ENCODE data around the gene PTCD1. TPM values are rescaled to one million over a fixed set of nuclear protein-coding genes. Genes with fewer than 3 reads are reported as not detected.
"Not testable (repeated sequence)": the region's sequence is repeated elsewhere in the genome, so short reads cannot be mapped to it uniquely, and the experiment has no call there.

PTCD1 gene
- total RNA-seq, 1 donor from 2014 or later: 6.8 TPM

GRCh38 chr7:99448855-99449254 is 10.3 kb upstream of the PTCD1 start:
- DNase-seq: no peak

- no peak for DNase-seq
These were observed 9.3 kb upstream of the PTCD1 start for GRCh38 chr7:99447943-99448342.

DNA sequence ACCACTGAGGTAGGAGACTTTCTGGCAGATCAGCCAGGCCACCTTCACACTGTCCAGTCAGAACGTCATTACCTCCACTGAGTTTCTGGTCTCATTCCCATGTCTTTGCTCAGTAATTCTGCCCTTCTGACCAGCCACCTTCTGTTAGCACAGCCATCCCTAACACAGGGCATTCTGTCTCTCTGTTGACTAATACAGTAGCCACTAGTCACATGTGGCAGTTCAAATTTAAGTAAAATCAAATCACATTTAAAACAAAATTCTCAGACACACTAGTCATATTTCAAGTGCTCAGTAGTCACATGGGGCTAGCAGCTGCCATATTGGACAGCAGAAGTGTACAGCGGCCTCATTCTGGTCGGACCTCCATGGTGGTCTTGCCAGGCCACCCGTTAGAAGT is 7.5 kb upstream of the PTCD1 start:
- DNase-seq: no peak

DNA sequence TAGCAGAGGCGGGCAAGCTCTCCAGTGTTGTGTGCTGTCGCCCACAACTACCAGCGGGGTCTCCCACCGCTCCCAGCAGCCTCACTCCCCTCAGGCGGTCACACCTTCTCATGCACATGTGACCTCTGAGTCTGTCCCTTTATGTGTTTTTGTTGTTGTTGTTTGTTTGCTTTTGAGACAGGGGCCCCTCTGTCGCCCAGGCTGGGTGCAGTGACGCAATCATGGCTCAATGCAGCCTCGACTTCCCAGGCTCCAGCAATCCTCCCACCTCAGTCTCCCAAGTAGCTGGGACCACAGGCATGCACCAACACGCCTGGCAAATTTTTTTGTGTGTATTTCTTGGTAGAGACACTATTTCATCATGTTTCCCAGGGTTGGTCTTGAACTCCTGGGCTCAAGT is 1.6 kb upstream of the PTCD1 start:
- DNase-seq: no peak

DNA sequence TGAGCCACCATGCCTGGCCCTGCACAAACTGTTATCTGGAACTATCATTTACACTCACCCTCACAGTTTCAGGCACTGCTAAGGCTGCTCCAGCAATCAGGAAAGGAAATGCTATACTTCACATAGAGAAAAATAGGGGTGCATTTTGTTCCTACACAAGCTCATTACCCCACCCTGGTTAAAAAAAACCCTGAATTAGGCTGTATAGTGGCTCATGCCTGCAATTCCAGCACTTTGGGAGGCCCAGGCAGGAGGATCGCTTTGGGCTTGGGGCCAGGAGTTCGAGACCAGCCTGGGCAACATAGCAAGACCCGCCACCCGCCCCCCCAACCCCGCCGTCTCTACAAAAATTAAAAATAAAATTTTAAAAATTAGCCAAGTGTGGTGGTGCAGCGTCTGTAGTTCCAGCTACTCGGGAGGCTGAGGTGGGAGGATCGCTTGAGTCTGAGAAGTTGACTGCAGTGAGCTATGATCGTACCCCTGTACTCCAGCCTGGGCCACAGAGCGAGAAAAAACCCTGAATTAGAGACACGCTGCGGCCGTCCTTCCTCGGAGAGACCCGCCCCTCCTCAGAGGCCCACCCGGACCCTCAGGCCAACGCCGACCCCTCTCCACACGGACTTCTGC is 539 bp downstream of the PTCD1 start:
- DNase-seq: no peak

DNA sequence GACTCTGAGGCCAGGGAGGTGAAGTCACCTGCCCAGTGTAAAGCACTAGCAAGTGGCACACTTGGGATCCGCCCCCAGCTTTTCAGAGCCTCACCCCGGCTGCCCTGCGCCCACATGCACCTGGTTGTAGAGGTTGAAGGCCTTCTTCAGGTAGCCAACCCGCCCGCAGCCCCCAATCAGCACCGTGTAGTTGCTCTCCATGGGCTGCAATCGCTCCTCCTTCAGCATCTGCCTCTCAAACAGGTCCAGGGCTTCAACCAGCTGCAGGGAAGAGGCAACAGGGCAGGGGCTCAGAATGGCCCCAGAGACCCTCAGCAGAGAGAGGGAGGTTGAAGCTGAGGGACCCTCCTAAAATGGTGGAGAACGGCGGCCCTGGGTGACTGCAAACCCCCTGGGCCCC is 5.4 kb downstream of the PTCD1 start:
- DNase-seq: no peak

DNA sequence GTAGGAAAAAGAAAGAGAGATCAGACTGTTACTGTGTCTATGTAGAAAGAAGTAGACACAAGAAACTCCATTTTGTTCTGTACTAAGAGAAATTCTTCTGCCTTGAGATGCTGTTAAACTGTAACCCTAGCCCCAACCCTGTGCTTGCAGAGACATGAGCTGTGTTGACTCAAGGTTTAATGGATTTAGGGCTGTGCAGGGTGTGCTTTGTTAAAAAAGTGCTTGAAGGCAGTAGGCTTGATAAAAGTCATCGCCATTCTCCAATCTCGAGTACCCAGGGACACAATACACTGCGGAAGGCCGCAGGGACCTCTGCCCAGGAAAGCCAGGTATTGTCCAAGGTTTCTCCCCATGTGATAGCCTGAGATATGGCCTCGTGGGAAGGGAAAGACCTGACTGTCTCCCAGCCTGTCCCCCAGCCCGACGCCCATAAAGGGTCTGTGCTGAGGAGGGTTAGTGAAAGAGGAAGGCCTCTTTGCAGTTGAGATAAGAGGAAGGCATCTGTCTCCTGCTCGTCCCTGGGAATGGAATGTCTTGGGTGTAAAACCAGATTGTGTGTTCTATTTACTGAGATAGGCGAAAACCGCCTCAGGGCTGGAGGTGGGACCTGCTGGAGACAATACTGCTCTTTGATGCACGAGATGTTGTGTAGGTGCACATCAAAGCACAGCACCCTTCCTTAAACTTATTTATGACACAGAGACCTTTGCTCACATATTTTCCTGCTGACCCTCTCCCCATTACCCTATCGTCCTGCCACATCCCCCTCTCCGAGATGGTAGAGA is 6.7 kb downstream of the PTCD1 start:
- DNase-seq: not testable (repeated sequence)

DNA sequence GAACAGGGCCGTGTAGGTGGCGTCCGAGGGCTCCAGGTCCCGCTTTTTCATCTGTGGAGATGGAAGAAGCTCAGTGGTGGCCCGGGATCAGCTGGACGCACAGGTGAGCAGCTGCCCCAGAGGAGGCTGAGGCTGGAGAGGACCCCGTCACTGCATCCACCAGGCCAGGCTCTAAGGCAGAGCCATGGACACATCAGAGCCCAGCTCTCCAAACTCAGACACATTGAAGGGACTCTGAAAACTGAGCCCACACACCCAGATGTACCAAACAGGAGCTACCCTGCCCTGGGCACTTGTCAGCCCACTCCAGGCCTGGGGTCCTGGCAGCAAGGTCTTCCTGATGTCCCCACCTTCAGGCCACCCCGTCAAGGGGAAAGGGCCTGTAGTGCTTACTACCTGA is 8.8 kb downstream of the PTCD1 start:
- no peak for DNase-seq

GRCh38 chr7:99428972-99429566 is 9.5 kb downstream of the PTCD1 start:
- no peak for DNase-seq

- DNase-seq: no peak
These were observed 13.5 kb downstream of the PTCD1 start for GRCh38 chr7:99424932-99425730.

- DNase-seq: no peak
These were observed 16.0 kb downstream of the PTCD1 start for GRCh38 chr7:99422625-99423024.

DNA sequence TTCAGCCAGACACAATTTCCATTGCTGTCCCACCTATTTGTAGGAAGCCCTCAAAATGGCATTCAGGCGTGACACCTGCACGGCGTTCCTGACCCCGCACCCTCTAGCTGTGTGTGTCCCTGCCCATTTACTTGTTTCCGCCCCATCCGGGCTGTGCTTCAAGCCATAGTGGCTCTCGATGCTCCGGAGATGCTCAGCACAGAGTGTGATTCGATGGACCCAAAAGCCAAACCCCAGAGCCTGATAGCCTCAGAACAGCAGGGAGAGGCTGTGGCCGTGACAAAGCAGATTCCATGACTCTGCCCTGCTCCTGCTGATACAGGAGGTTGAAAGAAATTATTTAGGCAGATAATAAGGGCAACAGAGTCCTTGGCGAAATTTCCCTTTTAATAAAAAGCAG is 16.4 kb downstream of the PTCD1 start:
- DNase-seq: no peak

DNA sequence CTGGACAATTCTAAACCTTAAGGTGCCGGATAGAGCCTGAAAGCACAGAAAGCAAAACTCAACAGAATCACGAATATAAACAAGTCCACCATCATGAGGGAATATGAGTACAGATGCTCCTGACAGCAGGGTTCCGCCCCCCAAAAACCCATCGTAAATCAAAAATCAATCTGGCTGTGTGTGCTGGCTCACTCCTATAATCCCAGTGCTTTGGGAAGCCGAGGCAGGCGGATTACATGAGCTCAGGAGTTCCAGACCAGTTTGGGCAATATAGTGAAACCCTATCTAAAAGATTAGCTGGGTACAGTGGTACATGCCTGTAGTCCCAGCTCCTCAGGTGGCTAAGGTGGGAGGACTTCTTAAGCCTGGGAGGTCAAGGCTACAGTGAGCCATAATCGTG is 17.6 kb downstream of the PTCD1 start:
- no peak for DNase-seq

DNA sequence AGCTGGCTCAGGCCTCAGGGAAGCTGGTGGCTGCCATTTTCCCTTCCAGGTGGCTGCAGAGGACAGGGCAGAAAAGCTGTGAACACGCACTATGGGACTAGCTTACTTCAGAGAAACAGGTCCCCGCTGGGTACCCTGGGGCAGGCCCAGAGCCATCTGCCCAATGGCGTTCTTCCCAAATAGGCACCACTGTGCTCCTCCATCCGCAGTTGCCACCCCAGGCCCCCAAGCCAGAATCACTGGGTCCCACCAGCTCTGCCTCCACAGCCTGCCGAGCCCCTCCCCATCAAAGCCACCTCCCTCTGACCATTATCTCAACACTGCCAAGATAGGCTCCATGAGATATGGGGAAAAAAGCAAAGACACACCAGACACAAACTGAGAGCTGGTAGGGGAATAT is 18.4 kb downstream of the PTCD1 start:
- no peak for DNase-seq

GRCh38 chr7:99419323-99420021 is 19.1 kb downstream of the PTCD1 start:
- DNase-seq: no peak

DNA sequence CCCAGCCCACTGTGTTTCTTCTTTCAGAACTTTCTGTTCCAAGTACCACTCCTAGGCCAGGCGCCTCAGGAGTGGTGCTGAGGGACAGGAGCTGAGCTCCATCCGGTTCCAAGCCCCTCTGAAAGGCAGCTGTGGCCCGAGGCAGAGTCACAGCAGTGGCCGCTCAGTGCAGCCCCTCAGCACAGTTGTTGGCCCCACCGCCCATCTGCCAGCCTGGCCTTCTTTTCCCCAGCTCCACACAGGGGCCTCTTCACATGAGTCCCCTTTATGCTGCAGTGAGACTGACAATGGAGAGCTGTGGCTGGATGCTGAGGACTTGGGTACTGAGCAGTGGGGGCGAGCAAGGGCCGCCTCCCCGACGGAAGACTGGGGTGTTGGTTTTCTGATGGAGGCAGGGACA is 20.3 kb downstream of the PTCD1 start:
- no peak for DNase-seq

DNA sequence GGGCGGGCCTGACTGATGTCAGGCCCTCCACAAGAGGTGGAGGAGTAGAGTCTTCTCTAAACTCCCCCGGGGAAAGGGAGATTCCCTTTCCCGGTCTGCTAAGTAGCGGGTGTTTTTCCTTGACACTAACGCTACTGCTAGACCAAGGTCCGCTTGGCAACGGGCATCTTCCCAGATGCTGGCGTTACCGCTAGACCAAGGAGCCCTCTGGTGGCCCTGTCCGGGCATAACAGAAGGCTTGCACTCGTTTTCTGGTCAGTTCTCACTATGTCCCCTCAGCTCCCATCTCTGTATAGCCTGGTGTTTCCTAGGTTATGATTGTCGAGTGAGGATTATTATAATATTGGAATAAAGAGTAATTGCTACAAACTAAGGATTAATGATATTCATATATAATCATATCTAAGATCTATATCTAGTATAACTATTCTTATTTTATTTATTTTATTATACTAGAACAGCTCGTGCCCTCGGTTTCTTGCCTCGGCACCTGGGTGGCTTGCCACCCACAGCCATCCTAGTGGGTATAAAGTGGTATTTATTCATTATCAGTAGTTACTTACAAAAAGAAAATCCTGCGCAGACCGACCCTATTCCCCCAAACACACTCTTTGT is 23.0 kb downstream of the PTCD1 start:
- peak; percentile 74 for DNase-seq

DNA sequence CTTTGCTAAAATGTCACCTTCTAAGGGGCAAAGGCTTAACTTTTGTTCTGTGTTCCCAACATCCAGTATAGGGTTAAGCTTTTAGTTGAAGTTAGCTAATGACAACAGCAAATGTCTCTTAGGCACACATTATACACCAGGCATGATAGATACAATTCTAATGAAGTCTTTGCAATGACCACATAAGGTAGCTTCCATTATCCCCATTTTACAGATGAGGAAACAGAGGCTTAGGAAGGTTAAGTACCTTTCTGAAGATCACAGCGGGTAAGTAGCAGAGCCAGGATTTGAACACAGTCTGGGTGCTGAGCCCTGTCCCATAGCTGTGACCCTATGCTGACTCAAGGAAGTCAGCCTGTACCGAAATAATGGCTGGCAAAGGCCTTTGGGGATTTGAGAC is 28.0 kb downstream of the PTCD1 start:
- DNase-seq: no peak

DNA sequence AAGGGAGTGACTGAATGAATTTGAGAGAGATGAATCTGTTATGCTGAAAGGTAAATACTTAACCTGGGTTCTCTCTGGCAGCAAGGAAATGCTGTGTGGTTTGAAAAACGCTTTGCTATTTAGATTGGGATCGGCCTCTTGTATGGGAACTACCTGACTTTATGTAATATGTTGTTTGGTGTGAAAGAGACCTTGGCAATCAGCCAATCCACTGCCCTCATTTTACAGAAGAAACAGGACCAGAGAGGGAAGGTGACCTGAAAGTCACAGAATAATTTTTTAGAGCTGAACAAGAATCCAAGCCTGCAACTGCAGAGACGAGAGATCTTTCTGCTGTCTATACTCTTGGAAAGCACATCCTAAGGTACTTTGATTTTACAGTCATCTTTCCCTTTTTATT is 28.8 kb downstream of the PTCD1 start:
- DNase-seq: peak; percentile 21

- peak; percentile 29 for DNase-seq
These were observed 29.4 kb downstream of the PTCD1 start for GRCh38 chr7:99409192-99409572.

GRCh38 chr7:99408379-99409191 is 30.0 kb downstream of the PTCD1 start, which contains the start of the genes BUD31 and PDAP1:
Gene BUD31 (plus strand): TSS chr7:99408969. CDS start chr7:99411093, 2,124 bp downstream.
Gene PDAP1 (minus strand): TSS chr7:99408597. CDS start chr7:99408548, 49 bp downstream.
- peak; percentile 97 for DNase-seq

All from dermis blood vessel endothelial cell (primary cell).